GM12874 (cell line): ENCODE measurements around the gene ADAM22.

Experiments
- CTCF ChIP-seq: IDR thresholded peaks from 2 replicates; pipeline ENCODE4 v1.5.1; 2011; ENCODE audit warnings: low read depth, mild to moderate bottlenecking, control low read depth, low read length, moderate library complexity; ENCODE audit not compliant: insufficient read depth

The ADAM22 gene

GRCh38 chr7:88044069-88044468 is 110.0 kb downstream of the ADAM22 start:
- TF ChIP-seq CTCF, result no peak

GRCh38 chr7:88046839-88047573 is 113.0 kb downstream of the ADAM22 start:
- TF ChIP-seq CTCF, result no peak

- TF ChIP-seq CTCF, result no peak
Observed at GRCh38 chr7:88057655-88058054, 123.6 kb downstream of the ADAM22 start.

- TF ChIP-seq CTCF, result no peak
Observed at GRCh38 chr7:88062238-88062637, 128.2 kb downstream of the ADAM22 start.

GRCh38 chr7:88069093-88069492 is 135.0 kb downstream of the ADAM22 start:
- no peak for TF ChIP-seq CTCF

- no peak for TF ChIP-seq CTCF
Observed at GRCh38 chr7:88071994-88072714, 138.1 kb downstream of the ADAM22 start.

GRCh38 chr7:88072715-88073055 is 138.6 kb downstream of the ADAM22 start:
- no peak for TF ChIP-seq CTCF
